COLO668 (cell line): ENCODE data around the gene HHATL.

Source experiments
- DNase-seq: peaks from one replicate; lab custom pipeline; 2025; ENCODE audit not compliant: unreplicated experiment; lab: John Stamatoyannopoulos, UW

HHATL gene

GRCh38 chr3:42654331-42655201, 48.0 kb downstream of the HHATL start:
- DNase-seq, result peak; percentile 57

- peak; percentile 31 for DNase-seq
Observed at GRCh38 chr3:42653560-42654330, 48.9 kb downstream of the HHATL start, which contains the start of gene ZBTB47. Gene ZBTB47 (plus strand): TSS chr3:42653697. CDS start chr3:42658356, 4,659 bp downstream.

- no peak for DNase-seq
Observed at GRCh38 chr3:42653303-42653559, 49.4 kb downstream of the HHATL start.

- DNase-seq, result peak; percentile 19
Observed at GRCh38 chr3:42652611-42653302, 49.8 kb downstream of the HHATL start.

- no peak for DNase-seq
Observed at GRCh38 chr3:42652251-42652610, 50.4 kb downstream of the HHATL start.

GRCh38 chr3:42651248-42652091, 51.1 kb downstream of the HHATL start:
- DNase-seq, result no peak

GRCh38 chr3:42649783-42650182, 52.8 kb downstream of the HHATL start:
- DNase-seq, result no peak

- no peak for DNase-seq
Observed at GRCh38 chr3:42649006-42649405, 53.6 kb downstream of the HHATL start.

- no peak for DNase-seq
Observed at GRCh38 chr3:42647821-42648459, 54.7 kb downstream of the HHATL start.
